Left forelimb (tissue), 1 donor: ENCODE measurements around the gene SCN9A.
"Not testable (repeated sequence)": the region's sequence is repeated elsewhere in the genome, so short reads cannot be mapped to it uniquely, and the experiment has no call there.

Experiments
- DNase-seq: peaks from one replicate; pipeline ENCODE4 v3.0.0-alpha.2; 2018; ENCODE audit warnings: low spot score

The SCN9A gene

GRCh38 chr2:166334805-166335204, 40.9 kb downstream of the SCN9A start:
- no peak for DNase-seq

GRCh38 chr2:166333801-166334200, 41.9 kb downstream of the SCN9A start:
- DNase-seq: no peak

- DNase-seq: no peak
These were observed 43.6 kb downstream of the SCN9A start for GRCh38 chr2:166332106-166332505.

GRCh38 chr2:166331468-166331867, 44.3 kb downstream of the SCN9A start:
- DNase-seq: no peak

GRCh38 chr2:166329465-166329864, 46.3 kb downstream of the SCN9A start:
- no peak for DNase-seq

GRCh38 chr2:166328147-166328546, 47.6 kb downstream of the SCN9A start:
- DNase-seq: no peak

- DNase-seq: no peak
These were observed 54.7 kb downstream of the SCN9A start for GRCh38 chr2:166321076-166321475.

- DNase-seq: no peak
These were observed 61.6 kb downstream of the SCN9A start for GRCh38 chr2:166314022-166314759.

GRCh38 chr2:166312863-166313262, 62.9 kb downstream of the SCN9A start:
- not testable (repeated sequence) for DNase-seq

GRCh38 chr2:166307326-166307725, 68.4 kb downstream of the SCN9A start:
- DNase-seq: no peak

- DNase-seq: no peak
These were observed 71.1 kb downstream of the SCN9A start for GRCh38 chr2:166304656-166305055.

GRCh38 chr2:166302036-166302435, 73.7 kb downstream of the SCN9A start:
- no peak for DNase-seq

GRCh38 chr2:166297951-166298350, 77.8 kb downstream of the SCN9A start:
- no peak for DNase-seq

- DNase-seq: no peak
These were observed 81.8 kb downstream of the SCN9A start for GRCh38 chr2:166293984-166294383.

- DNase-seq: no peak
These were observed 90.5 kb downstream of the SCN9A start for GRCh38 chr2:166285215-166285614.

- DNase-seq: no peak
These were observed 91.4 kb downstream of the SCN9A start for GRCh38 chr2:166284359-166284758.

- DNase-seq: no peak
These were observed 93.6 kb downstream of the SCN9A start for GRCh38 chr2:166282154-166282553.

GRCh38 chr2:166278856-166279255, 96.9 kb downstream of the SCN9A start:
- no peak for DNase-seq

- no peak for DNase-seq
These were observed 105.4 kb downstream of the SCN9A start for GRCh38 chr2:166270376-166270775.

- DNase-seq: no peak
These were observed 106.4 kb downstream of the SCN9A start for GRCh38 chr2:166269322-166269721.

GRCh38 chr2:166257859-166258258, 117.9 kb downstream of the SCN9A start:
- no peak for DNase-seq

GRCh38 chr2:166256896-166257295, 118.8 kb downstream of the SCN9A start:
- no peak for DNase-seq

GRCh38 chr2:166249318-166249717, 126.4 kb downstream of the SCN9A start:
- DNase-seq: no peak

GRCh38 chr2:166246901-166247300, 128.8 kb downstream of the SCN9A start:
- DNase-seq: no peak
